B cell (primary cell): Measurements from ENCODE around the gene INSM1.

Experiments used
- EZH2 ChIP-seq: IDR thresholded peaks from 2 replicates; pipeline ENCODE4 v1.6.1; 2012; ENCODE audit warnings: borderline replicate concordance, low read depth, mild to moderate bottlenecking, moderate library complexity, low read length; ENCODE audit not compliant: insufficient read depth, poor library complexity, severe bottlenecking
- TF ChIP-seq, protein P1 (sequence below): fragments of 200-600 bp; IDR thresholded peaks from one replicate; pipeline ENCODE4 v1.8.0; 2022; ENCODE audit warnings: antibody characterized with exemption, mild to moderate bottlenecking

DNA sequence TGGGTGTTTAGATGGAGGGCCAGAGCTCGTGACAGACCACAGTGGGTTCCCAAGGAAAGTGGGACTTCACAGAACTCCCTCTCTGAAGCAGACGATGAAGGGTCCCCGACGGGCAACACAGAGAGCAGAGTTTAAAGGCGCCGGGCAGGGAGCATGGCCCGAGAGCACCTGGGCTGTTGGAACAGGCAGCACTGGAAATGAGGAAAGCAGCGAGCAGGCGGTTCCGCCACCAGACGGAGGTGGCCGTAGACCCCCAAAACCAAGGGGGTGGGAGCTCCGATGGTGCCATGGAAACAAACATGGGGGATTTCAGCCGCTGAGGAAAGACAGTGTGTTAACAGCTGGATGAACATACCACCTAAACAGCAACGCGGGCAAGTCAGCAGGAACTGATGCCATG lies 27.5 kb upstream of the INSM1 start:
- TF ChIP-seq, protein P1, sequence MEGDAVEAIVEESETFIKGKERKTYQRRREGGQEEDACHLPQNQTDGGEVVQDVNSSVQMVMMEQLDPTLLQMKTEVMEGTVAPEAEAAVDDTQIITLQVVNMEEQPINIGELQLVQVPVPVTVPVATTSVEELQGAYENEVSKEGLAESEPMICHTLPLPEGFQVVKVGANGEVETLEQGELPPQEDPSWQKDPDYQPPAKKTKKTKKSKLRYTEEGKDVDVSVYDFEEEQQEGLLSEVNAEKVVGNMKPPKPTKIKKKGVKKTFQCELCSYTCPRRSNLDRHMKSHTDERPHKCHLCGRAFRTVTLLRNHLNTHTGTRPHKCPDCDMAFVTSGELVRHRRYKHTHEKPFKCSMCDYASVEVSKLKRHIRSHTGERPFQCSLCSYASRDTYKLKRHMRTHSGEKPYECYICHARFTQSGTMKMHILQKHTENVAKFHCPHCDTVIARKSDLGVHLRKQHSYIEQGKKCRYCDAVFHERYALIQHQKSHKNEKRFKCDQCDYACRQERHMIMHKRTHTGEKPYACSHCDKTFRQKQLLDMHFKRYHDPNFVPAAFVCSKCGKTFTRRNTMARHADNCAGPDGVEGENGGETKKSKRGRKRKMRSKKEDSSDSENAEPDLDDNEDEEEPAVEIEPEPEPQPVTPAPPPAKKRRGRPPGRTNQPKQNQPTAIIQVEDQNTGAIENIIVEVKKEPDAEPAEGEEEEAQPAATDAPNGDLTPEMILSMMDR = no peak
- TF ChIP-seq EZH2 = no peak
